WERI-Rb-1 (cell line): ENCODE data around the gene SMIM44.
"Not testable (repeated sequence)": the region's sequence is repeated elsewhere in the genome, so short reads cannot be mapped to it uniquely, and the experiment has no call there.

Source experiments
- DNase-seq: peaks from one replicate; pipeline ENCODE4 v3.0.0-alpha.2; 2020
- H3K27ac ChIP-seq: fragments of 250-450 bp; sonication (Bioruptor Pico); 2 replicates; pipeline ENCODE4 v1.5.1; 2020; ENCODE audit warnings: mild to moderate bottlenecking, moderate library complexity
- H3K27me3 ChIP-seq: fragments of 250-450 bp; sonication (Bioruptor Pico); 2 replicates; pipeline ENCODE4 v1.5.1; 2021; ENCODE audit warnings: mild to moderate bottlenecking, low read depth, moderate library complexity; ENCODE audit not compliant: insufficient read depth, severe bottlenecking
- H3K36me3 ChIP-seq: fragments of 250-450 bp; sonication (Bioruptor Pico); 2 replicates; pipeline ENCODE4 v1.5.1; 2020; ENCODE audit warnings: mild to moderate bottlenecking, moderate library complexity
- H3K4me3 ChIP-seq: 2 replicates; pipeline ENCODE4 v1.5.1; 2011; ENCODE audit warnings: low read depth, mild to moderate bottlenecking, control low read depth, low read length
- H3K9me3 ChIP-seq: fragments of 250-450 bp; sonication (Bioruptor Pico); 2 replicates; pipeline ENCODE4 v1.5.1; 2021; ENCODE audit warnings: mild to moderate bottlenecking, moderate library complexity; ENCODE audit not compliant: severe bottlenecking
- TF ChIP-seq, protein P1 (sequence below): IDR thresholded peaks from 2 replicates; pipeline ENCODE4 v1.5.1; 2011; ENCODE audit warnings: low read depth, mild to moderate bottlenecking, control low read depth, inconsistent platforms, low read length

SMIM44 gene

DNA sequence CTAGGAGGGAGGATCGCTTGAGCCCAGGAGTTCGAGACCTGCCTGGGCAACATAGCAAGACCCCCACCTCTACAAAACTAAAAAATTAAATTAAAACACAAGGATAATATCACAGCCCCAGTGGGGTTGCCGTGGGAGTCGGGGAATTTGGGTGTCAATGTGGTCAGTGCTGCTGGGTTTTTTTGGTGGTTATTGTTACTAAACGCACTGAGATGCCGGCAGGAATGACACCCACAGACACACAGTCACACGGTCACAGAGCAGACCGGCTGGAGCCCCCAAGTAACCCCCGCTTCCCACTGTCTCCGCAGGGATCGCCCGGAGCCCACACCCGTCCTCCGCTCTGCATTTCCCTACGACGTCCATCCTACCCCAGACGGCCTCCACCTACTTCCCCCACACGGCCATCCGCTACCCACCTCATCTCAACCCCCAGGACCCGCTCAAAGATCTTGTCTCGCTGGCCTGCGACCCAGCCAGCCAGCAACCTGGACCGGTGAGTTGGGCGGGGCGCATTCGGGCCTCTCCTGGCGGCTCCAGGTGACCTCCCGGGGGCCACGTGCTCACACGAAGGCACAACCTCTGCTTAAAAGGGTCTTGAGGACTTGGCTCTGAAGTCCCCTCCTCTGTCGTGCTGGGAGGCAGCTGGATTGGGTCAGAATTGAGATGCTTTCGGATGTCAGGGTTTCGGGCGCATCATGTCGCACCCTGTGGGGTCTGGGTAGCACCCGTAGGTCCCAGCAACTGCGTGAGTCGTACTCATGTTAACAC lies 30.9 kb downstream of the SMIM44 start:
- Histone ChIP-seq H3K9me3 (no peaks in the 10 kb centered on the region), H3K27me3 (no peaks in the 10 kb centered on the region), H3K4me3 (no peak overlapping the region), H3K36me3 (peaks cover 53% of the 10 kb centered on the region), H3K27ac (no peak overlapping the region)
- TF ChIP-seq, protein P1, sequence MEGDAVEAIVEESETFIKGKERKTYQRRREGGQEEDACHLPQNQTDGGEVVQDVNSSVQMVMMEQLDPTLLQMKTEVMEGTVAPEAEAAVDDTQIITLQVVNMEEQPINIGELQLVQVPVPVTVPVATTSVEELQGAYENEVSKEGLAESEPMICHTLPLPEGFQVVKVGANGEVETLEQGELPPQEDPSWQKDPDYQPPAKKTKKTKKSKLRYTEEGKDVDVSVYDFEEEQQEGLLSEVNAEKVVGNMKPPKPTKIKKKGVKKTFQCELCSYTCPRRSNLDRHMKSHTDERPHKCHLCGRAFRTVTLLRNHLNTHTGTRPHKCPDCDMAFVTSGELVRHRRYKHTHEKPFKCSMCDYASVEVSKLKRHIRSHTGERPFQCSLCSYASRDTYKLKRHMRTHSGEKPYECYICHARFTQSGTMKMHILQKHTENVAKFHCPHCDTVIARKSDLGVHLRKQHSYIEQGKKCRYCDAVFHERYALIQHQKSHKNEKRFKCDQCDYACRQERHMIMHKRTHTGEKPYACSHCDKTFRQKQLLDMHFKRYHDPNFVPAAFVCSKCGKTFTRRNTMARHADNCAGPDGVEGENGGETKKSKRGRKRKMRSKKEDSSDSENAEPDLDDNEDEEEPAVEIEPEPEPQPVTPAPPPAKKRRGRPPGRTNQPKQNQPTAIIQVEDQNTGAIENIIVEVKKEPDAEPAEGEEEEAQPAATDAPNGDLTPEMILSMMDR: no peak
- DNase-seq: no peak

DNA sequence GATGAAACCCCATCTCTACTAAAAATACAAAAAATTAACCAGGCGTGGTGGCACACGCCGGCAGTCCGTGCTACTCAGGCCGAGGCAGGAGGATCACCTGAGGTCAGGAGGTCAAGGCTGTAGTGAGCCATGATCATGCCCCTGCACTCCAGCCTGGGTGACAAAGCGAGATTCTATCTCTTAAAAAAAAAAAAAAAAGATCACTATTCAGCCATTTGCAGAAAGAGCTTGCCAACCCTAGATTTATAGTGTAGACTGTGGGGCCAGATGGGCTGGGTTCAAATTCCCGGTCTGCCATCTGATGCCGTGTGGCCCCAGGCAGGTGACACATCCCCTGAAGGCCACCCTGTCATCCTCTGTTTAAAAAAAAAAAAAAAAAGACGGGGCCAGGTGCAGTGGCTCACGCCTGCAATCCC lies 31.8 kb downstream of the SMIM44 start:
- H3K9me3 ChIP-seq: no peaks in the 10 kb centered on the region
- H3K27ac ChIP-seq: no peak overlapping the region
- H3K36me3 ChIP-seq: peaks cover 47% of the 10 kb centered on the region
- DNase-seq: no peak
- no peaks in the 10 kb centered on the region for H3K27me3 ChIP-seq
- H3K4me3 ChIP-seq: no peak overlapping the region
- TF ChIP-seq, protein P1: no peak

DNA sequence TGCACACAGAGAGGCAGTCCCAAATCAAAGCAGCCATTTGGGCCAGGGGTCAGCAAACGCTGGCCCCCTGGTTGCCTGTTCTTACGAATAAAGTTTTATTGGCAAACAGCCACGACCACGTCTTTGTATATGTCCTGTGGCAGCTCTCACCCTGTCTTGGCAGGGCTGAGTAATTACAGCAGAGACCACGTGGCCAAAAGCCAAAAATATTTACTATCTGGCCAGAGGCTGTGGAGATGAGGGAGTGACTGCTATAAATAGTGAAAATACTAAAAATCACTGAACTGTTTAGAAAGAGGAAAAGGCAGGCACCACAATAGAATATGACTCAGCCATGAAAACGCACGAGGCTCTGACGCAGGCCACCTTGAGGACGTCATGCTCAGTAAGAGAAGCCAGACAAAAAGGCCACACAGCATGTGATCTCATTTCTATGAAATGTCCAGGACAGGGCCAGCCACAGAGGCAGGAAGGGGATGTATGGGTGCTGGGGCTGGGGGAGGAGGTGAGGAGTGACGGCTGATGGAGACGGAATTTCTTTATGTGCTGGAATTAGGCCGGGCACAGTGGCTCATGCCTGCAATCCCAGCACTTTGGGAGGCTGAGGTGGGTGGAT lies 32.3 kb downstream of the SMIM44 start:
- Histone ChIP-seq H3K27me3 (no peaks in the 10 kb centered on the region), H3K4me3 (no peak overlapping the region), H3K9me3 (no peaks in the 10 kb centered on the region), H3K36me3 (peaks cover 48% of the 10 kb centered on the region), H3K27ac (no peak overlapping the region)
- TF ChIP-seq, protein P1: no peak
- no peak for DNase-seq

DNA sequence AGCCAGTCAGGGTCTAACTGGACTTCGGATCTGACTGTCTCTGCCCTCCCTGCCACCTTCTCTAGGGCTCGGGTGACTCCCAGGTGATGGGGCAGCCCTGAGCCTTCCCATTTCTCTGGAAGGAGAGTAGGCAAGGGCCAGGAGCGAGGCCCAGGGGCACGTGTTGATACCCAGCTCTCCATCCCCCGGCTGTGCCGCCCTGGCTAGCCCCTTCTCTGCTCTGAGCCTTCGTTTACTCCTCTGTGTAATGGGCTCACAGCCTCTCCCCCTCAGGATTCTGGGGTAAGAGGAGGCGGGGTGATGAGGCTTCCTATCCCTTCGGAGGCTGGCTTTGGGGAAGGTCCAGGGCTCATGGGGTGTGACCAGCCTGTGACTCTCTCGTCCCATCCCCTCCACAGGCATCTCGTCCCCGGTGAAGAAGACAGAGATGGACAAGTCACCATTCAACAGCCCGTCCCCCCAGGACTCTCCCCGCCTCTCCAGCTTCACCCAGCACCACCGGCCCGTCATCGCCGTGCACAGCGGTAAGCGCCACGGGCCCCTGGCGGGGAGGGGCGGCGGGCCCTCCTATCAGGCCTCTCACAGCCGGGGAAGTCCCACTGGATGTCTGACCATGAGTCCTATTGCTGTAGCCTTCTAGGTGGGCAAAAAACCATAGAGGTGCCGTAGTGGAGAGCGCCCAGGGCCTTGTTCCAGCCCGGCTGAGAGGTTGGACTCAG lies 34.5 kb downstream of the SMIM44 start:
- Histone ChIP-seq H3K27ac (no peak overlapping the region), H3K4me3 (no peak overlapping the region), H3K27me3 (no peaks in the 10 kb centered on the region), H3K9me3 (no peaks in the 10 kb centered on the region), H3K36me3 (peaks cover 45% of the 10 kb centered on the region)
- TF ChIP-seq, protein P1: no peak
- DNase-seq: no peak

DNA sequence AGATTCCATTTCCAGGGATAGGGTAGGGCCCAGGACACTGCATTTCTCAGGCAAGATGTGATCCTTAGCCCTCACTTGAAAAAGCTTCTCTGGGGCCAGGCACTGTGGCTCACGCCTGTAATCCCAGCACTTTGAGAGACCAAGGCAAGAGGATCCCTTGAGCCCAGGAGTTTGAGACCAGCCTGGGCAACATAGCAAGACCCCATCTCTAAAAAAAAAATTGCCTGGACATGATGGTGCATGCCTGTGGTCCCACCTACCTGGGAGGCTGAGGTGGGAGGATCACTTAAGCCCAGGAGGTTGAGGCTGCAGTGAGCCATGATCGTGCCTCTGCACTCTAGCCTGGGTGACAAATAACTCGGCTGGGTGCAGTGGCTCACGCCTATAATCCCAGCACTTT lies 36.6 kb downstream of the SMIM44 start:
- H3K4me3 ChIP-seq, H3K27ac ChIP-seq, H3K9me3 ChIP-seq, H3K27me3 ChIP-seq, DNase-seq: not testable (repeated sequence)
- peaks cover 44% of the 10 kb centered on the region for H3K36me3 ChIP-seq

DNA sequence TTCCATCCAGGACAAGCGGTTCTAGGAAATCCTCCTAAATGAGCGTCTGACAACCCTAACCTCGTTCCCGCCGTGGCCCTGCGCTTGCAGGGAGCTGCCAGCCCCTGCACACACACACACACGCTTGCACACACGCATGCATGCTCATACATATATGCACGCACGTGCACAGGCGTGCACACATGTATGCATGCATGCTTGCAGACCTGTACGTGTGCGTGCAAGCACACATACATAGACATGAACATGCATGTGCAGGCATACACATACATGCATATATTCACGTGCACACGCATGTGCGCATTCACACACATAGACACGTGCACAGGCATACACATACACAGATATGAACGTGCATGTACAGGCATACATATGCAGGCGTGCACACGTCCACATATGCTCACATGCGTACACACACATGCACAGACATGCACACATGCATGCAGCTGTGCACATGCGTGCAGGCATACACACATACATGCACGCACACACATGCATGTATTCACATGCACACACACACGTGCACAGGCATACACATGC lies 38.5 kb downstream of the SMIM44 start:
- no peaks in the 10 kb centered on the region for H3K9me3 ChIP-seq
- H3K27me3 ChIP-seq: no peaks in the 10 kb centered on the region
- H3K4me3 ChIP-seq: no peak overlapping the region
- peaks cover 45% of the 10 kb centered on the region for H3K36me3 ChIP-seq
- DNase-seq: no peak
- no peak overlapping the region for H3K27ac ChIP-seq
- TF ChIP-seq, protein P1: no peak
